Fibroblast of the aortic adventitia (primary cell): ENCODE results near the gene CTBP1. TPM values are rescaled to one million over a fixed set of nuclear protein-coding genes. Genes with fewer than 3 reads are reported as not detected.

Source experiments
- DNase-seq: peaks from one replicate; pipeline ENCODE4 v3.0.0-alpha.2; 2010; ENCODE audit warnings: low read depth
- H3K4me3 ChIP-seq: 2 replicates; pipeline ENCODE4 v1.5.1; 2011; ENCODE audit warnings: low read depth, mild to moderate bottlenecking, control low read depth, low read length, moderate library complexity
- CTCF ChIP-seq: IDR thresholded peaks from 2 replicates; pipeline ENCODE4 v1.5.1; 2011; ENCODE audit warnings: mild to moderate bottlenecking, low read length, control low read depth, inconsistent platforms; ENCODE audit not compliant: insufficient read depth
- total RNA-seq: library from RNA; depleted of rRNA; stranded (reverse); fragments of >200 nt; gene quantifications from 2 replicates; pipeline ENCODE4 v1.2.3, GENCODE V29; 2012; ENCODE audit warnings: low replicate concordance

The CTBP1 gene
- total RNA-seq, 1 donor, result 141 TPM

DNA sequence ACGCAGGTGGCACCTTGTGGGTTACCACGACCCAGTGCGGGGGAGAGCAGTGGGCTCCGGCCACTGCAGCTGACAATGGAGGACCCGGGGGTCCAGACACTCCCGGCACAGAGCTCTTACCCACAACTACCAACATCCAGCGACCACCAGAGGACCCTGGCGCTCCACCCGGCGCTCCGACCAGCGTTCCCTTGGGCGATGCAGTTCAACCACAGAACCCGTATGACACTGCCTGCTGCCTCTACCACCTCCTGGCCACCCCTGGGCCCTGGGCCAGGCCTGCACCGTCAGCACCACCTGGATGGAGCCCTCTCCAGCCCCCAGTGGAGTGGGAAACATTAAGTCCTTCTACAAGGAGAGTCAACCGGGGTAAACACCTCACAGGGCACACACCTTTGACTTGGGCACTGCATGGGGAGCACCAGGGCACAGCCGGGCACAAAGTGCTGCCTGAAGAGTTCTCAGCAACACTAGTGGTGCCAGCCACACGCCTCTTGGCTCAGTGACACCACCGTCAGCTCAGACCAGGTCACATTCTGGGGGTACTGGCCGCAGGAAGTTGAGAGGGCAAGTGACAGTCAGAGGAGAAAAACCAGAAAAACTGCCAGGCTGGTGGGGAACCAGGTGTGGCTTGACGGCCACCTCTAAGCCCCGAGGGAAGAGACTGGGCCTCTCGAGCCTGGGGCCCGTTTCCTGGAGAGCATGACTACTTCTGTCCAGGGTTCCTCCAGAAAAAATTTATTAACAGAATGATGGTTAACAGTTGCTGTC is 2.6 kb downstream of the CTBP1 start:
- TF ChIP-seq CTCF, result no peak
- DNase-seq, result no peak
- H3K4me3 ChIP-seq, result peak overlapping the region; percentile 75

DNA sequence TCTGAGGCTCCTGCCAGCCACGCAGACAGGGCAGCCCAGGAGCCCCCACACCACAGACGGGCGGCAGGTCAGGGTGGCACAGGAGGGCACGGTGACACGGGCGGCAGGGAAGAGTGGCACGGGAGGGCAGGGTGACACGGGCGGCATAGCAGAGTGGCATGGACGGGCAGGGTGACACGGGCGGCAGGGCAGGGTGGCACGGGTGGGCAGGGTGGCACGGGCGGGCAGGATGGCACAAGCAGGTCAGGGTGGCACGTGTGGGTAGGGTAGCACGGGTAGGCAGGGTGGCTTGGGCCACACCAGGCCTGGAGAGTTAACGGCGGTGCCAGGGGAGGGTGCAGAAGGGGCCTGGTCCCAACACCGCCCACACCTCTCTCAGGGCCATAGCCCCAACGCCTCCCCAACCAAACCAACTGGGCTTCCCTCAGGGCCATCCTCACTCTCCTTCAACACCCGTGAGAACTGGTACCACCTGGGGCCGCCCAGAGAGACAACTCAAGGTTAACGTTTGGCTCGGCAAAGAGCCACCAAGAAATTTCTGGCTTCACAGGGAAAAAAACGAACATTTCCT is 3.4 kb downstream of the CTBP1 start:
- H3K4me3 ChIP-seq, result no peak overlapping the region
- DNase-seq, result no peak
- TF ChIP-seq CTCF, result no peak

GRCh38 chr4:1244978-1245471 is 3.9 kb downstream of the CTBP1 start:
- H3K4me3 ChIP-seq, result no peak overlapping the region
- no peak for DNase-seq
- no peak for TF ChIP-seq CTCF

- no peak for TF ChIP-seq CTCF
- no peak for DNase-seq
- no peak overlapping the region for H3K4me3 ChIP-seq
These were observed 4.6 kb downstream of the CTBP1 start for GRCh38 chr4:1244081-1244977.

GRCh38 chr4:1243451-1244080 is 5.4 kb downstream of the CTBP1 start:
- no peak for DNase-seq
- no peak for TF ChIP-seq CTCF
- H3K4me3 ChIP-seq, result no peak overlapping the region
